ENCODE results near the gene STOML1.
A peak's percentile ranks its signal among the peaks of the same experiment; 100 is the strongest.

STOML1 gene

GRCh38 chr15:73952171-73952912 is 39.8 kb downstream of the STOML1 start:
- in situ Hi-C loops (cut with MboI; ENCODE audit: low pct_unique_long_range_greater_than_20kb, low sequenced_read_pairs): no loop called here
- DNase-seq: no peak

- DNase-seq: no peak
- in situ Hi-C loops (cut with MboI; ENCODE audit: low pct_unique_long_range_greater_than_20kb, low sequenced_read_pairs): no loop called here
Observed at GRCh38 chr15:73951601-73952000, 40.5 kb downstream of the STOML1 start.

- peak; percentile 97 for DNase-seq
- in situ Hi-C loops (cut with MboI; ENCODE audit: low pct_unique_long_range_greater_than_20kb, low sequenced_read_pairs): no loop called here
Observed at GRCh38 chr15:73950831-73951561, 41.1 kb downstream of the STOML1 start.

GRCh38 chr15:73950479-73950830 is 41.6 kb downstream of the STOML1 start:
- in situ Hi-C loops (cut with MboI; ENCODE audit: low pct_unique_long_range_greater_than_20kb, low sequenced_read_pairs): no loop called here
- no peak for DNase-seq

GRCh38 chr15:73949496-73949895 is 42.6 kb downstream of the STOML1 start:
- DNase-seq: no peak
- in situ Hi-C loops (cut with MboI; ENCODE audit: low pct_unique_long_range_greater_than_20kb, low sequenced_read_pairs): no loop called here

GRCh38 chr15:73948982-73949381 is 43.1 kb downstream of the STOML1 start:
- DNase-seq: no peak
- in situ Hi-C loops (cut with MboI; ENCODE audit: low pct_unique_long_range_greater_than_20kb, low sequenced_read_pairs): no loop called here

- DNase-seq: no peak
- in situ Hi-C loops (cut with MboI; ENCODE audit: low pct_unique_long_range_greater_than_20kb, low sequenced_read_pairs): no loop called here
Observed at GRCh38 chr15:73948396-73948795, 43.7 kb downstream of the STOML1 start.

- in situ Hi-C loops (cut with MboI; ENCODE audit: low pct_unique_long_range_greater_than_20kb, low sequenced_read_pairs): no loop called here
Observed at GRCh38 chr15:73947651-73948050, 44.4 kb downstream of the STOML1 start.

GRCh38 chr15:73946795-73947370 is 45.2 kb downstream of the STOML1 start:
- no peak for DNase-seq
- in situ Hi-C loops (cut with MboI; ENCODE audit: low pct_unique_long_range_greater_than_20kb, low sequenced_read_pairs): no loop called here

More at GRCh38 chr15:73947651-73948050, 44.4 kb downstream of the STOML1 start:
- no peak for DNase-seq

- no peak for DNase-seq
- in situ Hi-C loops (cut with MboI; ENCODE audit: low pct_unique_long_range_greater_than_20kb, low sequenced_read_pairs): no loop called here
Observed at GRCh38 chr15:73946046-73946721, 45.9 kb downstream of the STOML1 start.

GRCh38 chr15:73945130-73945508 is 47.0 kb downstream of the STOML1 start:
- no peak for DNase-seq
- in situ Hi-C loops (cut with MboI; ENCODE audit: low pct_unique_long_range_greater_than_20kb, low sequenced_read_pairs): no loop called here

- in situ Hi-C loops (cut with MboI; ENCODE audit: low pct_unique_long_range_greater_than_20kb, low sequenced_read_pairs): no loop called here
- DNase-seq: peak; percentile 42
Observed at GRCh38 chr15:73944161-73945129, 47.6 kb downstream of the STOML1 start.

- no peak for DNase-seq
- in situ Hi-C loops (cut with MboI; ENCODE audit: low pct_unique_long_range_greater_than_20kb, low sequenced_read_pairs): no loop called here
Observed at GRCh38 chr15:73942751-73943270, 49.3 kb downstream of the STOML1 start.

GRCh38 chr15:73941871-73942635 is 50.0 kb downstream of the STOML1 start:
- in situ Hi-C loops (cut with MboI; ENCODE audit: low pct_unique_long_range_greater_than_20kb, low sequenced_read_pairs): no loop called here
- no peak for DNase-seq

GRCh38 chr15:73941449-73941848 is 50.6 kb downstream of the STOML1 start:
- DNase-seq: no peak
- in situ Hi-C loops (cut with MboI; ENCODE audit: low pct_unique_long_range_greater_than_20kb, low sequenced_read_pairs): no loop called here

GRCh38 chr15:73941044-73941443 is 51.1 kb downstream of the STOML1 start:
- in situ Hi-C loops (cut with MboI; ENCODE audit: low pct_unique_long_range_greater_than_20kb, low sequenced_read_pairs): no loop called here
- no peak for DNase-seq

GRCh38 chr15:73940061-73940981 is 51.8 kb downstream of the STOML1 start:
- in situ Hi-C loops (cut with MboI; ENCODE audit: low pct_unique_long_range_greater_than_20kb, low sequenced_read_pairs): no loop called here
- DNase-seq: no peak

Measured in KBM-7 (cell line).